ACC112 (cell line): ENCODE data around the gene TRIM15.

Experiments
- H2AFZ ChIP-seq: fragments of 200-600 bp; sonication (generic); one replicate; pipeline ENCODE4 v1.6.0; 2017; ENCODE audit warnings: antibody characterized with exemption, low read length; ENCODE audit not compliant: unreplicated experiment
- H3K27ac ChIP-seq: fragments of 200-600 bp; sonication (generic); 2 replicates; pipeline ENCODE4 v1.5.1; 2014; ENCODE audit warnings: low read depth, mild to moderate bottlenecking, antibody characterized with exemption, low read length, moderate library complexity
- H3K27me3 ChIP-seq: fragments of 200-600 bp; sonication (generic); 2 replicates; pipeline ENCODE4 v1.6.1; 2014; ENCODE audit warnings: mild to moderate bottlenecking, antibody characterized with exemption, low read length, moderate library complexity, mixed read lengths; ENCODE audit not compliant: insufficient read depth
- H3K36me3 ChIP-seq: fragments of 200-600 bp; sonication (generic); 2 replicates; pipeline ENCODE4 v1.6.1; 2016; ENCODE audit warnings: mild to moderate bottlenecking, antibody characterized with exemption, low read length, moderate library complexity, mixed read lengths; ENCODE audit not compliant: insufficient read depth
- H3K4me1 ChIP-seq: fragments of 200-600 bp; sonication (generic); one replicate; pipeline ENCODE4 v1.6.1; 2016; ENCODE audit warnings: low read length, mixed read lengths; ENCODE audit not compliant: insufficient read depth, unreplicated experiment, control insufficient read depth
- H3K4me3 ChIP-seq: fragments of 200-600 bp; sonication (generic); 2 replicates; pipeline ENCODE4 v1.5.1; 2014; ENCODE audit warnings: mild to moderate bottlenecking, low read depth, low read length
- H3K79me2 ChIP-seq: fragments of 200-600 bp; sonication (generic); one replicate; pipeline ENCODE4 v1.6.0; 2016; ENCODE audit warnings: low read length; ENCODE audit not compliant: control insufficient read depth, unreplicated experiment, insufficient read depth

TRIM15 gene

DNA sequence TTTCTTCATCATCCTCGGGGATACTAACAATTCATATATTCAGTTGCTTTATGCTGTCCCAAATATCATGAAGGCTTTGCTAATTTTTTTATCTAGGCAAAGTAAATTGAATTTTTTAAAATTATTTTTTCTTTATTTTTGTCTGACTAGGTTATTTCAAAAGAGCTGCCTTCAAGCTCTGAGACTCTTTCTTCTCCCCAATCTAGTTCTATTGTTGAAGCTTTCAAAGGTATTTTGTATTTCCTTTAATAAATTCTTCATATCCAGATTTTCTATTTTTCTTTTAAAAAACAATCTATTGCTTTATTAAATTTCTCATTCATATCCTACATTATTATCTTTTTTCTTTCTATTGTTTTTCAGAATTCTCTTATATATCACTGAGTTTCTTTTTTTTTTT, 16.8 kb downstream of the TRIM15 start:
- Histone ChIP-seq H3K27me3 (peaks cover 42% of the 10 kb centered on the region), H3K4me3 (no peak overlapping the region), H3K36me3 (peaks cover 7% of the 10 kb centered on the region; the same call in 1 of the 2 replicates), H3K4me1 (no peaks in the 10 kb centered on the region), H3K79me2 (no peaks in the 10 kb centered on the region), H3K27ac (no peak overlapping the region), H2AFZ (no peak overlapping the region)

- H3K27ac ChIP-seq = no peak overlapping the region
- peaks cover 28% of the 10 kb centered on the region for H3K36me3 ChIP-seq
- no peaks in the 10 kb centered on the region for H3K4me1 ChIP-seq
- no peaks in the 10 kb centered on the region for H3K79me2 ChIP-seq
- no peak overlapping the region for H3K4me3 ChIP-seq
- H3K27me3 ChIP-seq = 0 out of 2 replicates have a peak, but pooled peaks cover 5% of the 10 kb centered on the region
- H2AFZ ChIP-seq = no peak overlapping the region
Measured at GRCh38 chr6:30184417-30185031, 21.2 kb downstream of the TRIM15 start.

DNA sequence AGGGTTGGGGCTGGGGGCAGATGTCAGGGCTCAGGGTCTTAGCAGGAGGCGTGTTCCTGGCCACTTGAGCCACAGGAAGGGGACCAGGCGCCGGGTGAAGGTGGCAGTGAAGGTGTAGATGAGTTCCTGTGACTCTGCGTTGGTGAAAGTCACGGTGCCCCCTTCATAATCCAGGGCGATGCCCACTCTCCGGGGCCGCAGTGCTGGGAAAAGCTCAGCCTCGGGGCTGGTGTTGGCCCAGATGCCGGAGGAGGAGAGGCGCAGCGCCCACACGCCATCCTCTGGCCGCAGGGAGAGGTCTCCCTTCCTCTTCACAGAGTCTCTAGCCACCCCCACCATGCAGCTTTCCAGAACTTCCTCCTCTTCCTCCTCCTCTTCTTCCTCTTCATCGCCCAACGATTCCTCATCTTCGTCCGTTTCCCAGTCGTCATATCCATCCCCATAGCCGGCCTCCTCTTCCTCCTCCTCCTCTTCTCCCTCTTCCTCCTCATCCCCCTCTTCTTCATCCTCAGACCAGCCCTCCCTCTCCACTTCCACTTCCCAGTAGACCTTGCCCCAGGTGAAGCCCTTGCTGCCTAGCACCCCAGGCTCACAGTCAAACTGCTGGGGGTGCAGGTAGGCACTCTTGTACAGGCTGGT, 22.6 kb downstream of the TRIM15 start:
- H2AFZ ChIP-seq = no peak overlapping the region
- H3K27me3 ChIP-seq = no peaks in the 10 kb centered on the region
- H3K36me3 ChIP-seq = peaks cover 28% of the 10 kb centered on the region
- H3K4me1 ChIP-seq = no peaks in the 10 kb centered on the region
- no peak overlapping the region for H3K27ac ChIP-seq
- no peak overlapping the region for H3K4me3 ChIP-seq
- H3K79me2 ChIP-seq = no peaks in the 10 kb centered on the region

DNA sequence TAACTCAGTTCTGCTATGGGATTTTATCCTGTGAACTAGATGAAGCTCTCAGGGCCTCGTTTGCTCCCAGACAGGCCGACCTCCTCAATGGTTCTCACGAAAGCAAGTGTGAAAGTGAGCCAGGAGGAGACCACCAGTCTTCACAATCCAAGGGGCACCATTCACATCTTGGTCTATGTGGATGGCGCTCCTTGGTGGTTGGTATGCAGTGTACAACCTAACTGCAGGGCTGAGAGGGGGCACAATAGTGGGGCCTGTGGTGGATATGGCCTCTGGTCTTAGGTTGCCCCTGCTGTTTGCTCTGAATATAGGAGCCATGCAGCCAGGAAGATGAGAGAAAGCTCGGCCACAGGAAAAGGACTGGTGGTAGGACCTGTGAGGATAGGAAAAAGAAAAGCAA, 25.2 kb downstream of the TRIM15 start:
- Histone ChIP-seq H3K79me2 (no peaks in the 10 kb centered on the region), H2AFZ (no peak overlapping the region), H3K4me3 (no peak overlapping the region), H3K4me1 (no peaks in the 10 kb centered on the region), H3K27ac (no peak overlapping the region), H3K27me3 (no peaks in the 10 kb centered on the region), H3K36me3 (peaks cover 28% of the 10 kb centered on the region)

- Histone ChIP-seq H3K4me1 (peaks cover 8% of the 10 kb centered on the region), H3K79me2 (no peaks in the 10 kb centered on the region), H3K4me3 (no peak overlapping the region), H2AFZ (no peak overlapping the region), H3K36me3 (peaks cover 22% of the 10 kb centered on the region; the same call in 1 of the 2 replicates), H3K27me3 (no peaks in the 10 kb centered on the region), H3K27ac (no peak overlapping the region)
Measured at GRCh38 chr6:30192076-30192475, 28.7 kb downstream of the TRIM15 start.

DNA sequence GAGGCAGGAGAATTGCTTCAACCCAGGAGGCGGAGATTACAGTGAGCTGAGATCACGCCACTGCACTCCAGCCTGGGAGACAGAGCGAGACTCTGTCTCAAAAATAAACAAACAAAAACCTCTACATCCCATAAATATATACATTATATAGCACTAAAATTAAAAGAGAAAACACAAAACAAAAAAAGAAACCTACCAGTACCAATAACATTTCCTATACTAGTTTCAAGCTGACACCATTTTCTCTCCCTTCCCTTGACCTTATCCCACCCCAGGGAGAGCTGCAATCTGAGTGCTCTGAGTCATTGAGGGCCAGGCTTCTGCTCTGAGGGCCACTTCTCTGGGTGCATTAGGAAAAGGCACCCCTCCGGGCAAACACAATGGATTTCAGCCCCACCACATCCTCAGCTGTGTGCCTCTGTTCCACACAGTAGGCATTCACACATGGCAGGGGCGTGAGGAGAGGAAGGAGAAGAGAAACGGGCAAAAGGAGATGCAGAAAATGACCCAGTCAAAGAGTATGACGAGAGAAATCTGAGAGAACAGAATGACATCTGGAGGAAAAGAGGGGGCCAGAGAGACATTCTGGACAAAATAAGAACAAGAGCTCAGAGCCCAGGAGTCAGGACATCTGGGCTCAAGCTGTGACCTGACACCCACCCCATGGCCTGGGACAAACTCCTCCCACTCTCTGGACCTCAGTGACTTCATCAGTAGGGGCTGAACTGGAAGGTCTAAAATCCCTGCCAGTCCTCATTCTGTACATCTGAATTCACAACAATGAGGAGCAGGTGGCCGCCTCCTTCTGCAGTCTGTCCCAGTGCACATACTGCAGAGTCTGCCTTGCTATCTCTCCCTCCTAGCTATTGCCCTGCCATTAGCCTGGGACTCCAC, 31.7 kb downstream of the TRIM15 start:
- Histone ChIP-seq H3K27ac (no peak overlapping the region), H3K27me3 (no peaks in the 10 kb centered on the region), H2AFZ (no peak overlapping the region), H3K36me3 (peaks cover 12% of the 10 kb centered on the region; the same call in 1 of the 2 replicates), H3K4me1 (peaks cover 8% of the 10 kb centered on the region), H3K4me3 (no peak overlapping the region), H3K79me2 (peaks cover under 1% of the 10 kb centered on the region)

- H3K27ac ChIP-seq = no peak overlapping the region
- peaks cover 21% of the 10 kb centered on the region; the same call in 1 of the 2 replicates for H3K36me3 ChIP-seq
- no peaks in the 10 kb centered on the region for H3K27me3 ChIP-seq
- no peak overlapping the region for H2AFZ ChIP-seq
- no peak overlapping the region for H3K4me3 ChIP-seq
- peaks cover 8% of the 10 kb centered on the region for H3K4me1 ChIP-seq
- H3K79me2 ChIP-seq = peaks cover 9% of the 10 kb centered on the region
Measured at GRCh38 chr6:30195951-30196350, 32.6 kb downstream of the TRIM15 start.

- Histone ChIP-seq H2AFZ (no peak overlapping the region), H3K79me2 (peaks cover 10% of the 10 kb centered on the region), H3K27me3 (no peaks in the 10 kb centered on the region), H3K4me3 (no peak overlapping the region), H3K36me3 (peaks cover 21% of the 10 kb centered on the region; the same call in 1 of the 2 replicates), H3K27ac (no peak overlapping the region), H3K4me1 (peaks cover 8% of the 10 kb centered on the region)
Measured at GRCh38 chr6:30196376-30196775, 33.0 kb downstream of the TRIM15 start.

GRCh38 chr6:30198166-30199084, 35.1 kb downstream of the TRIM15 start:
- Histone ChIP-seq H3K4me1 (peaks cover 12% of the 10 kb centered on the region), H2AFZ (no peak overlapping the region), H3K27ac (no peak overlapping the region), H3K27me3 (no peaks in the 10 kb centered on the region), H3K4me3 (no peak overlapping the region), H3K36me3 (peaks cover 21% of the 10 kb centered on the region; the same call in 1 of the 2 replicates), H3K79me2 (peaks cover 21% of the 10 kb centered on the region)
